Ovary (tissue), 3 donors: ENCODE measurements around the gene ALPP.

ENCODE experiments used
- POLR2A ChIP-seq: fragments of 450-650 bp; IDR thresholded peaks from one replicate; pipeline ENCODE4 v1.6.1; 2017; ENCODE audit warnings: antibody characterized with exemption, mild to moderate bottlenecking, moderate library complexity
- TF ChIP-seq, protein P1 (sequence below), 3 donors: fragments of 450-650 bp in 2 of 3; fragments of 200-600 bp in 1 of 3; IDR thresholded peaks; one replicate each; pipeline versions ENCODE4 v1.5.1 to v1.8.0; 2016 to 2022; ENCODE audit warnings: antibody characterized with exemption in 3 of 3, mild to moderate bottlenecking in 1 of 3
- donor health status: DM: no; HTN: no; CAD: no.

DNA sequence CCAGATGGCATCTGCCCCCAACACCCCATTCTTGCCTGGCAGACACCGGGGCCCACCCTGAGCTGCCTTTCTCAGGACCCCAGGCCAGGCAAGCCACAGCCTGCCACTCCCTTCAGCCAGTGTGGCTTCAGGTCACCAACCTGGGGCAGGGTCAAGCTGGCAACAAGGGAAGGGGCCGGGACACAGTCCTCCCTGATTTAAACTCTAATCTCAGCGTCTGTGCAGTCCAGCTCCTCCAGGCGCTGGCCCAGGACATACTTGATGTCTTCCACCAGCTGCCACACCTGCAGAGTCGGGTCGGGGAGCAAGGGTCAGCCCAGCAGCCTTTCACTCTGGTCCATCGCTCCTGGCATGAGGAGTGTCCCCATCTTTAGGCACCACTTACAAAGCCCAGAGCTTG lies 29.0 kb upstream of the ALPP start:
- TF ChIP-seq, protein P1, sequence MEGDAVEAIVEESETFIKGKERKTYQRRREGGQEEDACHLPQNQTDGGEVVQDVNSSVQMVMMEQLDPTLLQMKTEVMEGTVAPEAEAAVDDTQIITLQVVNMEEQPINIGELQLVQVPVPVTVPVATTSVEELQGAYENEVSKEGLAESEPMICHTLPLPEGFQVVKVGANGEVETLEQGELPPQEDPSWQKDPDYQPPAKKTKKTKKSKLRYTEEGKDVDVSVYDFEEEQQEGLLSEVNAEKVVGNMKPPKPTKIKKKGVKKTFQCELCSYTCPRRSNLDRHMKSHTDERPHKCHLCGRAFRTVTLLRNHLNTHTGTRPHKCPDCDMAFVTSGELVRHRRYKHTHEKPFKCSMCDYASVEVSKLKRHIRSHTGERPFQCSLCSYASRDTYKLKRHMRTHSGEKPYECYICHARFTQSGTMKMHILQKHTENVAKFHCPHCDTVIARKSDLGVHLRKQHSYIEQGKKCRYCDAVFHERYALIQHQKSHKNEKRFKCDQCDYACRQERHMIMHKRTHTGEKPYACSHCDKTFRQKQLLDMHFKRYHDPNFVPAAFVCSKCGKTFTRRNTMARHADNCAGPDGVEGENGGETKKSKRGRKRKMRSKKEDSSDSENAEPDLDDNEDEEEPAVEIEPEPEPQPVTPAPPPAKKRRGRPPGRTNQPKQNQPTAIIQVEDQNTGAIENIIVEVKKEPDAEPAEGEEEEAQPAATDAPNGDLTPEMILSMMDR (IDR thresholded peaks at IDR 0.05): no peak
- TF ChIP-seq POLR2A: no peak
